Lower leg skin (tissue), 3 donors: Measurements from ENCODE around the gene TOMM70.

Experiments used
- CTCF ChIP-seq, 3 donors: fragments of 450-650 bp; IDR thresholded peaks; one replicate each; pipeline ENCODE4 v1.5.1; 2016; ENCODE audit warnings: antibody characterized with exemption in 3 of 3, mild to moderate bottlenecking in 3 of 3, moderate library complexity in 2 of 3
- POLR2A ChIP-seq, 2 donors: fragments of 450-650 bp; IDR thresholded peaks; one replicate each; pipeline ENCODE4 v1.6.1; 2016 to 2017; ENCODE audit warnings: antibody characterized with exemption in 2 of 2, mild to moderate bottlenecking in 1 of 2, moderate library complexity in 1 of 2

- TF ChIP-seq POLR2A (IDR thresholded peaks at IDR 0.05) (no peak), CTCF (IDR thresholded peaks at IDR 0.05) (no peak)
Measured at GRCh38 chr3:100437721-100438622, 37.1 kb upstream of the TOMM70 start.
